ENCODE measurements around the gene TCP10L. TPM values are rescaled to one million over a fixed set of nuclear protein-coding genes. Genes with fewer than 3 reads are reported as not detected.

TCP10L gene
- total and polyA plus RNA-seq, 2 of the 8 experiments (the other 6 are each of a cell fraction or from before 2014, with no cell fraction given): 0.45 to 0.99 TPM

DNA sequence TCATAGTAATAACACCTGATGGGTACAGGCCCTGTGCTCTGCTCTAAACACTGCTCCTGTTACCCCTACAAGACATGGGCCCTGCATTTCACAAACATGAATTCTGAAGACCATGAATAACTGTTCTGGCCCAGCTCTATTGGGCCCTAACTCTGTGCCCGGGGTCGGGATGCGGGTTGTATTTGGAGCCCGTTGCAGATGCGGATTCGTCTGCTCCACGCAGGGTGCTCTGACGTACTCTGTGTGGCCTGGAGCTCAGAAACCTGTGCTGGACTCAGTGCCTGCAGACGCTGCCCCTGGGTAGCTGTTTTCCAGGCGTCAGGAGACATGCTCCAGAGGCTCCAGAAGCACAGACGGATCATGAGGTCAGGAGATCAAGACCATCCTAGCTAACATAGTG is 10.1 kb upstream of the TCP10L start:
- no peak overlapping the region for H2AK5ac ChIP-seq (ENCODE audit: low read depth, low read length)
- no peak overlapping the region for H3K27ac ChIP-seq (ENCODE audit: low read depth, low read length)
- no peak overlapping the region for H2BK120ac ChIP-seq (replicated peaks; ENCODE audit: low read depth, low read length)
- CTCF ChIA-PET (ENCODE audit: partially characterized antibody): interaction anchor here (0.9 to 4.4 kb wide), 6 partner anchors 18 to 288 kb away, joined by 3 to 24 read pairs (median 4); no protein-coding TSS in a partner anchor
- H2BK12ac ChIP-seq (ENCODE audit: low read depth, low read length): no peak overlapping the region
- H2AFZ ChIP-seq (ENCODE audit: low read length): no peak overlapping the region
- no peak overlapping the region for H3K56ac ChIP-seq (replicated peaks; ENCODE audit: insufficient read length, low read depth, low read length)
- no peak overlapping the region for H3K18ac ChIP-seq (ENCODE audit: extremely low read depth, low read length)
- DNase-seq (ENCODE audit: low read depth in 1 of 2, low spot score in 2 of 2) (no peak), FAIRE-seq (no peak)
- peaks cover 0 to 3% of the 10 kb centered on the region in 2 experiments for H4K20me1 ChIP-seq (replicated peaks in 1 of 2; ENCODE audit: control insufficient read depth in 1 of 2, insufficient read depth in 2 of 2, low read length in 2 of 2)
- no peak overlapping the region for H2BK5ac ChIP-seq (ENCODE audit: low read depth, low read length)
- H3K4me1 ChIP-seq (replicated peaks in 1 of 4; ENCODE audit: control insufficient read depth in 3 of 4, insufficient read depth in 4 of 4, low read length in 3 of 4): peaks cover 0 to 6% (median 0%) of the 10 kb centered on the region in 4 experiments; a peak in 1 of 7 replicates
- no peak overlapping the region for H4K5ac ChIP-seq (ENCODE audit: insufficient read length, low read depth, low read length)
- H3K14ac ChIP-seq (ENCODE audit: insufficient read length): no peak overlapping the region
- POLR2A ChIA-PET (ENCODE audit: partially characterized antibody): interaction anchor here (1.1 kb wide), 1 partner anchor 185 kb away, joined by 3 read pairs; no protein-coding TSS in a partner anchor
- H3K9ac ChIP-seq (replicated peaks in 1 of 4; ENCODE audit: extremely low read depth in 1 of 4, low read depth in 3 of 4, low read length in 3 of 4): no peak overlapping the region
- WGBS, 2 experiments (ENCODE audit: extremely low coverage in 1 of 2, insufficient coverage in 1 of 2, insufficient read length in 1 of 2, insufficient replicate concordance in 2 of 2, low coverage in 1 of 2, low lambda C conversion rate in 2 of 2, missing lambda C conversion rate in 1 of 2): 89% methylated on average over 11 of the region's 11 CpGs; no CpG with 5 or more reads in 1 of the 2 experiments
- H3K9me3 ChIP-seq (ENCODE audit: insufficient read depth in 2 of 2, low read depth in 1 of 2, low read length in 1 of 2): no peaks in the 10 kb centered on the region
- no peak overlapping the region for H3K23ac ChIP-seq (ENCODE audit: insufficient read length)
- H2BK15ac ChIP-seq (ENCODE audit: low read length): no peak overlapping the region
- H3K4ac ChIP-seq (replicated peaks; ENCODE audit: insufficient read length, low read depth, low read length): no peak overlapping the region
- H3K4me2 ChIP-seq (ENCODE audit: insufficient read depth in 1 of 2, low read depth in 2 of 2, low read length in 2 of 2): no peak overlapping the region
- H3K23me2 ChIP-seq (ENCODE audit: low read depth, low read length): no peaks in the 10 kb centered on the region
- H4K8ac ChIP-seq (ENCODE audit: extremely low read depth, insufficient read depth, low read length): no peak overlapping the region
- no peaks in the 10 kb centered on the region for H3K79me1 ChIP-seq (ENCODE audit: low read depth, low read length)
- no peaks in the 10 kb centered on the region for H3K27me3 ChIP-seq (replicated peaks in 1 of 4; ENCODE audit: control insufficient read depth in 3 of 4, extremely low read depth in 1 of 4, insufficient read depth in 3 of 4, low read length in 3 of 4)
- no peak overlapping the region for H4K91ac ChIP-seq (replicated peaks; ENCODE audit: insufficient read length, low read length)
- H2BK20ac ChIP-seq (ENCODE audit: low read length): no peak overlapping the region
- H3K79me2 ChIP-seq (ENCODE audit: control insufficient read depth in 1 of 2, insufficient read depth in 2 of 2, low read length in 2 of 2): no peaks in the 10 kb centered on the region
- no peak overlapping the region for H3K4me3 ChIP-seq (ENCODE audit: extremely low read depth in 1 of 4, insufficient read depth in 2 of 4, low read depth in 3 of 4, low read length in 4 of 4)
- H3K36me3 ChIP-seq (ENCODE audit: control insufficient read depth in 2 of 4, insufficient read depth in 4 of 4, low read length in 3 of 4): peaks cover 1 to 18% (median 10%) of the 10 kb centered on the region in 4 experiments; a peak in 7 of 8 replicates
- TF ChIP-seq POU5F1 (IDR thresholded peaks at IDR 0.05; ENCODE audit: low read depth, low read length) (no peak), KDM5A (IDR thresholded peaks at IDR 0.05; ENCODE audit: low read length) (no peak), ZNF274 (IDR thresholded peaks at IDR 0.05; ENCODE audit: borderline replicate concordance, extremely low read depth, low read length) (no peak), SP1 (IDR thresholded peaks at IDR 0.05; ENCODE audit: low read depth, low read length) (no peak), BRCA1 (IDR thresholded peaks at IDR 0.05; ENCODE audit: low read depth, low read length) (no peak), CBX5 (IDR thresholded peaks at IDR 0.05; ENCODE audit: low read depth, low read length) (no peak), POLR2A (IDR thresholded peaks at IDR 0.05; ENCODE audit: control extremely low read depth in 1 of 2, low read depth in 2 of 2, low read length in 2 of 2) (no peak), HDAC6 (IDR thresholded peaks at IDR 0.05; ENCODE audit: low read depth, low read length) (no peak), SUZ12 (IDR thresholded peaks at IDR 0.05; ENCODE audit: low read length) (no peak), KDM1A (IDR thresholded peaks at IDR 0.05; ENCODE audit: borderline replicate concordance, low read length) (no peak), YY1 (IDR thresholded peaks at IDR 0.05; ENCODE audit: low read depth, low read length) (no peak)

All from H1 (cell line).